Sigmoid colon (tissue), 7 donors: Measurements from ENCODE around the gene GPR15LG. TPM values are rescaled to one million over a fixed set of nuclear protein-coding genes. Genes with fewer than 3 reads are reported as not detected.
"Not testable (repeated sequence)": the region's sequence is repeated elsewhere in the genome, so short reads cannot be mapped to it uniquely, and the experiment has no call there.

Source experiments
- DNase-seq: peaks from one replicate; pipeline ENCODE4 v3.0.0-alpha.2; 2019
- H3K27ac ChIP-seq, 4 donors: fragments of 200-600 bp; sonication (generic); one replicate each; pipeline ENCODE4 v1.5.1; 2016 to 2019; ENCODE audit warnings: mild to moderate bottlenecking in 1 of 4
- H3K27me3 ChIP-seq, 3 donors: fragments of 200-600 bp; sonication (generic); one replicate each; pipeline ENCODE4 v1.5.1; 2019; ENCODE audit warnings: mild to moderate bottlenecking in 1 of 3
- H3K36me3 ChIP-seq, 4 donors: fragments of 200-600 bp; sonication (generic); one replicate each; pipeline ENCODE4 v1.5.1; 2016 to 2019
- H3K4me1 ChIP-seq, 4 donors: fragments of 200-600 bp; sonication (generic); one replicate each; pipeline ENCODE4 v1.5.1; 2017 to 2019
- H3K4me3 ChIP-seq, 4 donors: fragments of 200-600 bp; sonication (generic); one replicate each; pipeline ENCODE4 v1.5.1; 2017 to 2019; ENCODE audit warnings: mild to moderate bottlenecking in 2 of 4, moderate library complexity in 1 of 4
- H3K9me3 ChIP-seq, 4 donors: fragments of 200-600 bp in 3 of 4; sonication (generic) in 3 of 4; one replicate each; pipeline versions ENCODE4 v1.5.1 to v1.6.1; 2013 to 2019
- EP300 ChIP-seq, 4 donors: sonication (generic); formaldehyde crosslinking; IDR thresholded peaks; one replicate each; pipeline ENCODE4 v1.6.1; 2017; ENCODE audit warnings: antibody characterized with exemption in 4 of 4
- POLR2A ChIP-seq, 2 donors: fragments of 450-650 bp; IDR thresholded peaks; one replicate each; pipeline ENCODE4 v1.6.1; 2016; ENCODE audit warnings: antibody characterized with exemption in 2 of 2, mild to moderate bottlenecking in 2 of 2, moderate library complexity in 2 of 2
- POLR2AphosphoS5 ChIP-seq, 4 donors: sonication (generic); formaldehyde crosslinking; IDR thresholded peaks; one replicate each; pipeline ENCODE4 v1.6.1; 2017; ENCODE audit warnings: antibody characterized with exemption in 4 of 4
- WGBS, 2 donors: extraction: QIAGEN DNeasy Blood & Tissue Kit; methylation state at CpG; one replicate each; pipeline ENCODE4 v1.1.7; 2013; 5-methylcytosine and 5-hydroxymethylcytosine counted together
- intact Hi-C: fragments of 100-400 bp; cut with DNase I; formaldehyde crosslinking; loops from one replicate; pipeline ENCODE4 v1.15.1; 2023
- polyA plus RNA-seq, 3 donors: library from polyadenylated mRNA; stranded (reverse); fragments of 200-250 nt; gene quantifications; one replicate each; pipeline ENCODE4 v1.2.3, GENCODE V29; 2013
- total RNA-seq, 4 donors: library from RNA; depleted of rRNA; stranded (reverse); fragments of >200 nt; gene quantifications; one replicate each; pipeline ENCODE4 v1.1.0, GENCODE V29; 2016
- TF ChIP-seq, protein P1 (sequence below), 4 experiments: fragments of 450-650 bp in 3 of 4; fragments of 200-600 bp in 1 of 4; IDR thresholded peaks; one replicate each; pipeline ENCODE4 v1.5.1; 2016 to 2019; ENCODE audit warnings: antibody characterized with exemption in 4 of 4, mild to moderate bottlenecking in 3 of 4, moderate library complexity in 2 of 4
- donor health status: healthy with polysubstance abuse.
- donor health status: Bipolar disorder and iron deficiency.
- donor health status: healthy.

The GPR15LG gene
- total and polyA plus RNA-seq, 7 donors, result 293 to 652 (median 324) TPM; not detected in 4

DNA sequence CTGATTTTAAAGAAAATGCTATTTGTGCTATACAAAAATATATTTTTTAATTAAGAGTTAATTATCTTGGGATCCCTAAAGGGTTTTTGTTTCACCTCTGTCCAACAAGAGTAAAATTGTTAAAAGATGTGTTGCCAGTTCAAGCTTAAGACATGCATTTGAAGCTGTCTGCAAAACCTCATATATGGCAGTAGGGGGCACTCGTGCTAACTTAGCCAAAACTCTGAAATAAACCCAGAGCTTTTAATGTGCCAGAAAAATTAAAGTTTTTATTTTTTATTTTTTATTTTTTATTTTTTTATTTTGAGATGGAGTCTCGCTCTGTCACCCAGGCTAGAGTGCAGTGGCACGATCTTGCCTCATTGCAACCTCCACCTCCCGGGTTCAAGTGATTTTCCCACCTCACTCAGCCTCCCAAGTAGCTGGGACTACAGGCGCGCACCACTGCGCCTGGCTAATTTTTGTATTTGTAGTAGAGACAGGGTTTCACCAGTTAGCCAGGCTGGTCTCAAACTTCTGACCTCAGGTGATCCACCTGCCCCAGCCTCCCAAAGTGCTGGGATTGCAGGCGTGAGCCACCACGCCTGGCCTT is 25.5 kb upstream of the GPR15LG start:
- H3K36me3 ChIP-seq, result peaks cover 12 to 97% (median 64%) of the 10 kb centered on the region in 4 donors
- 80 to 83% methylated on average over 9 of the region's 9 CpGs for WGBS, 2 donors
- H3K4me1 ChIP-seq, DNase-seq, H3K27me3 ChIP-seq, H3K4me3 ChIP-seq, H3K9me3 ChIP-seq, H3K27ac ChIP-seq: not testable (repeated sequence)
- intact Hi-C loops, result loop anchor here (2.0 to 5.0 kb wide), 2 partner anchors 57 to 109 kb away; no protein-coding TSS in a partner anchor
- TF ChIP-seq, protein P1, sequence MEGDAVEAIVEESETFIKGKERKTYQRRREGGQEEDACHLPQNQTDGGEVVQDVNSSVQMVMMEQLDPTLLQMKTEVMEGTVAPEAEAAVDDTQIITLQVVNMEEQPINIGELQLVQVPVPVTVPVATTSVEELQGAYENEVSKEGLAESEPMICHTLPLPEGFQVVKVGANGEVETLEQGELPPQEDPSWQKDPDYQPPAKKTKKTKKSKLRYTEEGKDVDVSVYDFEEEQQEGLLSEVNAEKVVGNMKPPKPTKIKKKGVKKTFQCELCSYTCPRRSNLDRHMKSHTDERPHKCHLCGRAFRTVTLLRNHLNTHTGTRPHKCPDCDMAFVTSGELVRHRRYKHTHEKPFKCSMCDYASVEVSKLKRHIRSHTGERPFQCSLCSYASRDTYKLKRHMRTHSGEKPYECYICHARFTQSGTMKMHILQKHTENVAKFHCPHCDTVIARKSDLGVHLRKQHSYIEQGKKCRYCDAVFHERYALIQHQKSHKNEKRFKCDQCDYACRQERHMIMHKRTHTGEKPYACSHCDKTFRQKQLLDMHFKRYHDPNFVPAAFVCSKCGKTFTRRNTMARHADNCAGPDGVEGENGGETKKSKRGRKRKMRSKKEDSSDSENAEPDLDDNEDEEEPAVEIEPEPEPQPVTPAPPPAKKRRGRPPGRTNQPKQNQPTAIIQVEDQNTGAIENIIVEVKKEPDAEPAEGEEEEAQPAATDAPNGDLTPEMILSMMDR (IDR thresholded peaks at IDR 0.05), result peak; percentile 7 to 61 (median 48)

DNA sequence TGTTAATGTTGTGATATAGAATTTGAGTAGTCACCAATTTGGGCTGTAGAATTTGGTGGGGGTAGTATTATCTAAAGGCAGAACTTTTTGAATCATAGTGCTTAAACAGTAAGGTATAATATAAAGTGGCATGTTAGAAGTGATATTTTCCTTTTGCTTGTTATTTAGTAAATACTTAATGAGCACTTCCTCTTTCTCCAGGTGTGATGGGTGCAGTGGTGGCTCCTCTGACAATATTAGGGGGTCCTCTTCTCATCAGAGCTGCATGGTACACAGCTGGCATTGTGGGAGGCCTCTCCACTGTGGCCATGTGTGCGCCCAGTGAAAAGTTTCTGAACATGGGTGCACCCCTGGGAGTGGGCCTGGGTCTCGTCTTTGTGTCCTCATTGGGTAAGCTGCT is 23.7 kb upstream of the GPR15LG start:
- no peaks in the 10 kb centered on the region for H3K9me3 ChIP-seq
- peaks cover 6 to 97% (median 50%) of the 10 kb centered on the region in 4 donors for H3K36me3 ChIP-seq
- no peaks in the 10 kb centered on the region for H3K27me3 ChIP-seq
- H3K4me3 ChIP-seq, result no peak overlapping the region
- TF ChIP-seq POLR2AphosphoS5 (IDR thresholded peaks at IDR 0.05) (no peak), POLR2A (IDR thresholded peaks at IDR 0.05) (no peak), EP300 (IDR thresholded peaks at IDR 0.05) (no peak)
- TF ChIP-seq, protein P1 (IDR thresholded peaks at IDR 0.05), result no peak
- WGBS, 2 donors, result 96 to 97% methylated on average over 2 of the region's 2 CpGs
- intact Hi-C loops, result loop anchor here (2.0 to 5.0 kb wide), 2 partner anchors 55 to 107 kb away; no protein-coding TSS in a partner anchor
- no peaks in the 10 kb centered on the region for H3K4me1 ChIP-seq
- no peak overlapping the region for H3K27ac ChIP-seq
- no peak for DNase-seq

DNA sequence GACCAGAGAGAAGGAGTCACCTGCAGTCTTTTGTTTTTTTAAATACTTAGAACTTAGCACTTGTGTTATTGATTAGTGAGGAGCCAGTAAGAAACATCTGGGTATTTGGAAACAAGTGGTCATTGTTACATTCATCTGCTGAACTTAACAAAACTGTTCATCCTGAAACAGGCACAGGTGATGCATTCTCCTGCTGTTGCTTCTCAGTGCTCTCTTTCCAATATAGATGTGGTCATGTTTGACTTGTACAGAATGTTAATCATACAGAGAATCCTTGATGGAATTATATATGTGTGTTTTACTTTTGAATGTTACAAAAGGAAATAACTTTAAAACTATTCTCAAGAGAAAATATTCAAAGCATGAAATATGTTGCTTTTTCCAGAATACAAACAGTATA is 20.8 kb upstream of the GPR15LG start:
- no peak for DNase-seq
- intact Hi-C loops, result no loop called here
- Histone ChIP-seq H3K4me3 (no peak overlapping the region), H3K4me1 (no peaks in the 10 kb centered on the region), H3K9me3 (no peaks in the 10 kb centered on the region), H3K27ac (no peak overlapping the region), H3K27me3 (no peaks in the 10 kb centered on the region), H3K36me3 (peaks cover 0 to 76% (median 29%) of the 10 kb centered on the region in 4 donors)
- TF ChIP-seq, protein P1 (IDR thresholded peaks at IDR 0.05), result no peak
- no peak for TF ChIP-seq POLR2AphosphoS5 (IDR thresholded peaks at IDR 0.05)
- no peak for TF ChIP-seq EP300 (IDR thresholded peaks at IDR 0.05)
- TF ChIP-seq POLR2A (IDR thresholded peaks at IDR 0.05), result no peak

DNA sequence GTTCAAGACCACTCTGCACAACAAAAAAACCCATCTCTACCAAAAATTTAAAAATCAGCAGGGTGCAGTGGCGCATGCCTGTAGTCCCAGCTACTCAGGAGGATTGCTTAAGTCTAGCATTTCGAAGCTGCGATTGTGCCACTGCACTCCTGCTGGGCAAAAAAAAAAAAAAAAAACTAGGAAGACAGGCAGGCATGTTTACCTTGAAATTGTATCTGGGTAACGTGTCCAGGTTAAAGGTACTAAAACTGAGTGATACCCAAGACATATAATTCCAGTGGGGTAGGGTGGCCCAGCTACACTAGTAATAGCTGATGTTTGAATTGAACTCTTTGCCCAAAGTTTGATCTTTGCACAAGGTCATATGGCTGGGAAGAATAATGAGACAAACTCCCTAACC is 18.1 kb upstream of the GPR15LG start:
- no peaks in the 10 kb centered on the region for H3K9me3 ChIP-seq
- intact Hi-C loops, result no loop called here
- no peak overlapping the region for H3K27ac ChIP-seq
- H3K4me3 ChIP-seq, result no peak overlapping the region
- H3K4me1 ChIP-seq, result no peaks in the 10 kb centered on the region
- WGBS, 2 donors, result 83 to 93% methylated on average over 4 of the region's 4 CpGs
- H3K36me3 ChIP-seq, result peaks cover 0 to 51% (median 12%) of the 10 kb centered on the region in 4 donors
- no peaks in the 10 kb centered on the region for H3K27me3 ChIP-seq
- TF ChIP-seq EP300 (IDR thresholded peaks at IDR 0.05) (no peak), POLR2A (IDR thresholded peaks at IDR 0.05) (no peak), POLR2AphosphoS5 (IDR thresholded peaks at IDR 0.05) (no peak)
- TF ChIP-seq, protein P1 (IDR thresholded peaks at IDR 0.05), result no peak
- no peak for DNase-seq

DNA sequence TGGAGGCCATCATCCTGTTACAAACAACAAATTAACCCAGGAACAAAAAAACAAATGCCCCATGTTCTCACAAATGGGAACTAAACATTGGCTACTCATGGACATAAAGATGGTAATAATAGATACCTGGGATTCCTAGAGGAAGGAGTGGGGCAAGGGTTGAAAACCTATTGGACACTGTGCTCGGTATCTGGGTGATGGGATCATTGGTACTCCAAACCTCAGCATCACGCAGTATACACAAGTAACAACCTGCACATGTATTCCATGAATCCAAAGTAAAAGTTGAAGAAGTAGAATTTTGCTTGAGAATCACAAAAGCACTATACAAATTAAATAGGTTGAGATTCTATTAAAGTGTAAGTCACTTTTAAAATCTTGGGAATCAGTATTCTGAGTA is 17.6 kb upstream of the GPR15LG start:
- H3K9me3 ChIP-seq, result no peaks in the 10 kb centered on the region
- TF ChIP-seq, protein P1 (IDR thresholded peaks at IDR 0.05), result no peak
- TF ChIP-seq EP300 (IDR thresholded peaks at IDR 0.05), result no peak
- no peak for TF ChIP-seq POLR2A (IDR thresholded peaks at IDR 0.05)
- TF ChIP-seq POLR2AphosphoS5 (IDR thresholded peaks at IDR 0.05), result no peak
- DNase-seq, result no peak
- intact Hi-C loops, result no loop called here
- H3K4me3 ChIP-seq, result no peak overlapping the region
- H3K36me3 ChIP-seq, result peaks cover 0 to 46% (median 8%) of the 10 kb centered on the region in 4 donors
- no peaks in the 10 kb centered on the region for H3K4me1 ChIP-seq
- H3K27me3 ChIP-seq, result no peaks in the 10 kb centered on the region
- no peak overlapping the region for H3K27ac ChIP-seq
- 93 to 96% methylated on average over 2 of the region's 2 CpGs for WGBS, 2 donors
